ENCODE measurements around the gene UTF1.
"Not testable (repeated sequence)": the region's sequence is repeated elsewhere in the genome, so short reads cannot be mapped to it uniquely, and the experiment has no call there.

UTF1 gene

GRCh38 chr10:133210398-133211140 is 19.4 kb upstream of the UTF1 start:
- no peak for DNase-seq

- no peak for DNase-seq
These were observed 18.7 kb upstream of the UTF1 start for GRCh38 chr10:133211141-133211830.

- DNase-seq, result no peak
These were observed 17.8 kb upstream of the UTF1 start for GRCh38 chr10:133211959-133212852.

GRCh38 chr10:133212853-133213494 is 17.0 kb upstream of the UTF1 start:
- DNase-seq, result peak; percentile 4

- DNase-seq, result no peak
These were observed 16.2 kb upstream of the UTF1 start for GRCh38 chr10:133213641-133214467.

GRCh38 chr10:133214468-133215410 is 15.3 kb upstream of the UTF1 start:
- DNase-seq, result no peak

GRCh38 chr10:133215586-133215985 is 14.4 kb upstream of the UTF1 start:
- DNase-seq, result no peak

- DNase-seq, result no peak
These were observed 13.2 kb upstream of the UTF1 start for GRCh38 chr10:133216776-133217175.

- no peak for DNase-seq
These were observed 12.0 kb upstream of the UTF1 start for GRCh38 chr10:133217800-133218589.

GRCh38 chr10:133218891-133219290 is 11.1 kb upstream of the UTF1 start:
- DNase-seq, result no peak

- no peak for DNase-seq
These were observed 10.2 kb upstream of the UTF1 start for GRCh38 chr10:133219782-133220181.

- DNase-seq, result no peak
These were observed 8.7 kb upstream of the UTF1 start for GRCh38 chr10:133221331-133221730.

GRCh38 chr10:133221756-133222155 is 8.3 kb upstream of the UTF1 start:
- DNase-seq, result not testable (repeated sequence)

GRCh38 chr10:133224076-133224475 is 5.9 kb upstream of the UTF1 start:
- DNase-seq, result no peak

- DNase-seq, result no peak
These were observed 5.2 kb upstream of the UTF1 start for GRCh38 chr10:133224756-133225372.

GRCh38 chr10:133225707-133226191 is 4.3 kb upstream of the UTF1 start:
- no peak for DNase-seq

GRCh38 chr10:133226251-133226808 is 3.7 kb upstream of the UTF1 start:
- DNase-seq, result no peak

- no peak for DNase-seq
These were observed 2.8 kb upstream of the UTF1 start for GRCh38 chr10:133227256-133227655.
